Karpas-422 (cell line): Measurements from ENCODE around the gene KATNBL1. TPM values are rescaled to one million over a fixed set of nuclear protein-coding genes. Genes with fewer than 3 reads are reported as not detected.
"Not testable (repeated sequence)": the region's sequence is repeated elsewhere in the genome, so short reads cannot be mapped to it uniquely, and the experiment has no call there.

ENCODE experiments used
- DNase-seq: peaks from one replicate; pipeline ENCODE4 v3.0.0-alpha.2; 2015
- H2AFZ ChIP-seq: fragments of 200-600 bp; sonication (generic); 2 replicates; pipeline ENCODE4 v1.6.1; 2014; ENCODE audit warnings: antibody characterized with exemption, low read length, mixed read lengths
- H3K27ac ChIP-seq: fragments of 200-600 bp; sonication (generic); 2 replicates; pipeline ENCODE4 v1.5.1; 2014; ENCODE audit warnings: mild to moderate bottlenecking, low read length, moderate library complexity
- H3K27me3 ChIP-seq: fragments of 200-600 bp; sonication (generic); 2 replicates; pipeline ENCODE4 v1.6.1; 2014; ENCODE audit warnings: low read length, mixed read lengths
- H3K36me3 ChIP-seq: fragments of 200-600 bp; sonication (generic); 2 replicates; pipeline ENCODE4 v1.6.1; 2014; ENCODE audit warnings: low read length, mixed read lengths; ENCODE audit not compliant: insufficient read depth
- H3K4me1 ChIP-seq: fragments of 200-600 bp; sonication (generic); 2 replicates; pipeline ENCODE4 v1.6.1; 2014; ENCODE audit warnings: mild to moderate bottlenecking, low read length, mixed read lengths
- H3K4me2 ChIP-seq: fragments of 200-600 bp; sonication (generic); 2 replicates; pipeline ENCODE4 v1.6.1; 2014; ENCODE audit warnings: low read length, low read depth, mild to moderate bottlenecking; ENCODE audit not compliant: poor library complexity, severe bottlenecking
- H3K4me3 ChIP-seq: fragments of 200-600 bp; sonication (generic); 2 replicates; pipeline ENCODE4 v1.5.1; 2014; ENCODE audit warnings: mild to moderate bottlenecking, antibody characterized with exemption, low read length, mixed read lengths
- H3K79me2 ChIP-seq: fragments of 200-600 bp; sonication (generic); 2 replicates; pipeline ENCODE4 v1.6.1; 2014; ENCODE audit warnings: mild to moderate bottlenecking, low read length, mixed read lengths
- H3K9ac ChIP-seq: fragments of 200-600 bp; sonication (generic); 2 replicates; pipeline ENCODE4 v1.6.0; 2014; ENCODE audit warnings: low read length
- H3K9me2 ChIP-seq: fragments of 200-600 bp; sonication (generic), shearing (Covaris generic); replicated peaks from 2 replicates; pipeline ENCODE4 v1.6.0; 2014; ENCODE audit warnings: mild to moderate bottlenecking, low read length, moderate library complexity; ENCODE audit not compliant: insufficient read depth
- H3K9me3 ChIP-seq: fragments of 300-700, 200-600 bp; sonication (generic); 2 replicates; pipeline ENCODE4 v1.6.1; 2014; ENCODE audit warnings: low read length, mixed read lengths
- H4K20me1 ChIP-seq: fragments of 200-600 bp; sonication (generic); 2 replicates; pipeline ENCODE4 v1.6.1; 2014; ENCODE audit warnings: mild to moderate bottlenecking, antibody characterized with exemption, low read length, low read depth; ENCODE audit not compliant: insufficient read depth
- total RNA-seq: library from RNA; depleted of rRNA; stranded (reverse); fragments of >200 nt; shearing (Covaris generic); gene quantifications from 2 replicates; pipeline ENCODE4 v1.2.3, GENCODE V29; 2014; ENCODE audit warnings: low replicate concordance

The KATNBL1 gene
- total RNA-seq, 1 experiment from 2014 or later, result 61.3 TPM

GRCh38 chr15:34214135-34214534 lies 4.2 kb upstream of the KATNBL1 start:
- H4K20me1 ChIP-seq, result peaks cover 2% of the 10 kb centered on the region; the same call in 1 of the 2 replicates
- no peak for DNase-seq
- H3K36me3 ChIP-seq, result no peaks in the 10 kb centered on the region
- H3K4me3 ChIP-seq, result no peak overlapping the region
- peaks cover 4% of the 10 kb centered on the region for H3K79me2 ChIP-seq
- peaks cover 5% of the 10 kb centered on the region for H3K4me1 ChIP-seq
- no peaks in the 10 kb centered on the region for H3K27me3 ChIP-seq
- H2AFZ ChIP-seq, result no peak overlapping the region
- H3K9me3 ChIP-seq, result no peaks in the 10 kb centered on the region
- H3K27ac ChIP-seq, result no peak overlapping the region
- H3K9me2 ChIP-seq, result no peaks in the 10 kb centered on the region
- no peak overlapping the region for H3K4me2 ChIP-seq
- no peak overlapping the region for H3K9ac ChIP-seq

- H3K27ac ChIP-seq, result no peak overlapping the region
- H4K20me1 ChIP-seq, result peaks cover 6% of the 10 kb centered on the region; the same call in 1 of the 2 replicates
- peaks cover 9% of the 10 kb centered on the region for H3K4me1 ChIP-seq
- H3K9me3 ChIP-seq, result no peaks in the 10 kb centered on the region
- no peaks in the 10 kb centered on the region for H3K9me2 ChIP-seq
- no peak overlapping the region for H3K9ac ChIP-seq
- H3K36me3 ChIP-seq, result no peaks in the 10 kb centered on the region
- no peak for DNase-seq
- peaks cover 8% of the 10 kb centered on the region for H3K79me2 ChIP-seq
- H3K27me3 ChIP-seq, result no peaks in the 10 kb centered on the region
- no peak overlapping the region for H2AFZ ChIP-seq
- H3K4me2 ChIP-seq, result no peak overlapping the region
- no peak overlapping the region for H3K4me3 ChIP-seq
Observed at GRCh38 chr15:34213690-34214089, 3.8 kb upstream of the KATNBL1 start.

- Histone ChIP-seq H3K79me2 (peaks cover 85% of the 10 kb centered on the region), H4K20me1 (peaks cover 6% of the 10 kb centered on the region; the same call in 1 of the 2 replicates), H3K4me2 (no peak overlapping the region), H3K4me1 (peaks cover 15% of the 10 kb centered on the region), H3K4me3 (no peak overlapping the region), H3K27ac (no peak overlapping the region), H3K36me3 (peaks cover 8% of the 10 kb centered on the region; the same call in 1 of the 2 replicates), H2AFZ (no peak overlapping the region), H3K27me3 (no peaks in the 10 kb centered on the region), H3K9ac (no peak overlapping the region), H3K9me3 (no peaks in the 10 kb centered on the region), H3K9me2 (no peaks in the 10 kb centered on the region)
- DNase-seq, result no peak
Observed at GRCh38 chr15:34206011-34206410, 3.9 kb downstream of the KATNBL1 start.

- Histone ChIP-seq H3K9ac (no peak overlapping the region), H3K36me3 (peaks cover 8% of the 10 kb centered on the region; the same call in 1 of the 2 replicates), H3K27ac (no peak overlapping the region), H3K79me2 (peaks cover 98% of the 10 kb centered on the region), H3K9me3 (no peaks in the 10 kb centered on the region), H3K9me2 (no peaks in the 10 kb centered on the region), H4K20me1 (peaks cover 2% of the 10 kb centered on the region; the same call in 1 of the 2 replicates), H3K27me3 (no peaks in the 10 kb centered on the region), H3K4me3 (no peak overlapping the region), H2AFZ (no peak overlapping the region), H3K4me2 (no peak overlapping the region), H3K4me1 (peaks cover 9% of the 10 kb centered on the region)
- no peak for DNase-seq
Observed at GRCh38 chr15:34203936-34204335, 6.0 kb downstream of the KATNBL1 start.

GRCh38 chr15:34203305-34203704 lies 6.6 kb downstream of the KATNBL1 start:
- H3K79me2 ChIP-seq, result peaks cover 98% of the 10 kb centered on the region

GRCh38 chr15:34193272-34193671 lies 16.6 kb downstream of the KATNBL1 start:
- not testable (repeated sequence) for H3K36me3 ChIP-seq, H3K27me3 ChIP-seq, H4K20me1 ChIP-seq, H3K4me2 ChIP-seq, H3K9me2 ChIP-seq, H2AFZ ChIP-seq, H3K27ac ChIP-seq, H3K4me3 ChIP-seq, DNase-seq, H3K9ac ChIP-seq, H3K9me3 ChIP-seq
- Histone ChIP-seq H3K79me2 (peaks cover 95% of the 10 kb centered on the region), H3K4me1 (peaks cover 12% of the 10 kb centered on the region)

More at GRCh38 chr15:34203305-34203704, 6.6 kb downstream of the KATNBL1 start:
- Histone ChIP-seq H2AFZ (no peak overlapping the region), H3K36me3 (peaks cover 8% of the 10 kb centered on the region; the same call in 1 of the 2 replicates), H3K4me1 (peaks cover 3% of the 10 kb centered on the region), H3K9me3 (no peaks in the 10 kb centered on the region), H3K9ac (no peak overlapping the region), H3K4me2 (no peak overlapping the region), H3K27ac (no peak overlapping the region), H3K27me3 (no peaks in the 10 kb centered on the region), H3K9me2 (no peaks in the 10 kb centered on the region), H3K4me3 (no peak overlapping the region), H4K20me1 (no peaks in the 10 kb centered on the region)
- no peak for DNase-seq

GRCh38 chr15:34188711-34189110 lies 21.2 kb downstream of the KATNBL1 start:
- H3K9me2 ChIP-seq, result no peaks in the 10 kb centered on the region
- DNase-seq, result no peak
- no peak overlapping the region for H3K27ac ChIP-seq
- no peak overlapping the region for H3K4me3 ChIP-seq
- peaks cover 92% of the 10 kb centered on the region for H3K79me2 ChIP-seq
- H3K27me3 ChIP-seq, result no peaks in the 10 kb centered on the region
- H3K36me3 ChIP-seq, result peaks cover 5% of the 10 kb centered on the region; the same call in 1 of the 2 replicates
- H3K4me1 ChIP-seq, result peaks cover 12% of the 10 kb centered on the region
- no peak overlapping the region for H3K4me2 ChIP-seq
- no peak overlapping the region for H2AFZ ChIP-seq
- H3K9me3 ChIP-seq, result no peaks in the 10 kb centered on the region
- H3K9ac ChIP-seq, result no peak overlapping the region
- H4K20me1 ChIP-seq, result no peaks in the 10 kb centered on the region

GRCh38 chr15:34185666-34186065 lies 24.2 kb downstream of the KATNBL1 start:
- Histone ChIP-seq H3K9me3 (no peaks in the 10 kb centered on the region), H3K9ac (no peak overlapping the region), H3K4me1 (peaks cover 7% of the 10 kb centered on the region), H3K27ac (no peak overlapping the region), H2AFZ (no peak overlapping the region), H3K36me3 (peaks cover 5% of the 10 kb centered on the region; the same call in 1 of the 2 replicates), H3K4me3 (no peak overlapping the region), H4K20me1 (no peaks in the 10 kb centered on the region), H3K79me2 (peaks cover 89% of the 10 kb centered on the region), H3K9me2 (no peaks in the 10 kb centered on the region), H3K27me3 (no peaks in the 10 kb centered on the region), H3K4me2 (no peak overlapping the region)
- DNase-seq, result no peak
